Panc1 (cell line): Measurements from ENCODE around the gene RITA1.

ENCODE experiments used
- POLR2AphosphoS5 ChIP-seq: IDR thresholded peaks from 2 replicates; pipeline ENCODE4 v1.6.1; 2012; ENCODE audit warnings: mild to moderate bottlenecking, low read depth, low read length, moderate library complexity
- SIN3A ChIP-seq: IDR thresholded peaks from 2 replicates; pipeline ENCODE4 v1.6.1; 2012; ENCODE audit warnings: low read depth, mild to moderate bottlenecking, low read length, moderate library complexity, borderline replicate concordance; ENCODE audit not compliant: insufficient read depth
- TF ChIP-seq, protein P1 (sequence below), 2 experiments: IDR thresholded peaks; 2 replicates each; pipeline ENCODE4 v1.6.1; 2011 to 2012; ENCODE audit warnings: low read depth in 2 of 2, control low read depth in 1 of 2, low read length in 1 of 2, mild to moderate bottlenecking in 1 of 2, moderate library complexity in 1 of 2; ENCODE audit not compliant: insufficient read depth in 1 of 2
- TF ChIP-seq, protein P2 (sequence below): fragments of 450-650 bp; IDR thresholded peaks from 2 replicates; pipeline ENCODE4 v1.5.1; 2017; ENCODE audit warnings: mild to moderate bottlenecking

DNA sequence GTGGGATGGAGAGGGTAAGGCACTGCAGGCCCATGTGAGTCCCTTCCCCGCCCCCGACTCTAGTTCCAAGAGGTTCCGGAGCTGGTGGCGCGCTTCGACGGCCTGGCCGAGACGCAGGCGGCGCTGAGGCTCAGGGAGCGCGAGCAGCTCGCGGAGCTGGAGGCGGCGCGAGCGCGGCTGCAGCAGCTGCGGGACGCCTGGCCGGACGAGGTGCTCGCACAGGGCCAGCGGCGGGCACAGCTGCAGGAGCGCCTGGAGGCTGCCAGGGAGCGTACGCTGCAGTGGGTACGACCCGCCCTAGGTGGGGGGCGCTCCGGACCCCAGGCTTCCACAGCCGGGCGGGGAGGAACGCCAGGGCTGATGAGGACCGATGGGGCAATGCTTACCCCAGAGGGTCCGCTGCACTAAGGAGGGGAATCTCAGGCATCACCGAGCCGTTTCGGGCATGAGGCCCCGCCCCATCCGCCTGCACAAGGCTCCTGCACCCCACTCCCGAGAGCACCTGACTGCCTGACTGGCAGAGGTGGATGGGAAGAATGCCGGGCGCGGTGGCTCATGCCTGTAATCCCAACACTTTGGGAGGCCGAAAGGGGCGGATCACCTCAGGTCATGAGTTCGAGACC, 31.1 kb upstream of the RITA1 start:
- TF ChIP-seq POLR2AphosphoS5 (no peak), SIN3A (no peak)
- TF ChIP-seq, protein P1, sequence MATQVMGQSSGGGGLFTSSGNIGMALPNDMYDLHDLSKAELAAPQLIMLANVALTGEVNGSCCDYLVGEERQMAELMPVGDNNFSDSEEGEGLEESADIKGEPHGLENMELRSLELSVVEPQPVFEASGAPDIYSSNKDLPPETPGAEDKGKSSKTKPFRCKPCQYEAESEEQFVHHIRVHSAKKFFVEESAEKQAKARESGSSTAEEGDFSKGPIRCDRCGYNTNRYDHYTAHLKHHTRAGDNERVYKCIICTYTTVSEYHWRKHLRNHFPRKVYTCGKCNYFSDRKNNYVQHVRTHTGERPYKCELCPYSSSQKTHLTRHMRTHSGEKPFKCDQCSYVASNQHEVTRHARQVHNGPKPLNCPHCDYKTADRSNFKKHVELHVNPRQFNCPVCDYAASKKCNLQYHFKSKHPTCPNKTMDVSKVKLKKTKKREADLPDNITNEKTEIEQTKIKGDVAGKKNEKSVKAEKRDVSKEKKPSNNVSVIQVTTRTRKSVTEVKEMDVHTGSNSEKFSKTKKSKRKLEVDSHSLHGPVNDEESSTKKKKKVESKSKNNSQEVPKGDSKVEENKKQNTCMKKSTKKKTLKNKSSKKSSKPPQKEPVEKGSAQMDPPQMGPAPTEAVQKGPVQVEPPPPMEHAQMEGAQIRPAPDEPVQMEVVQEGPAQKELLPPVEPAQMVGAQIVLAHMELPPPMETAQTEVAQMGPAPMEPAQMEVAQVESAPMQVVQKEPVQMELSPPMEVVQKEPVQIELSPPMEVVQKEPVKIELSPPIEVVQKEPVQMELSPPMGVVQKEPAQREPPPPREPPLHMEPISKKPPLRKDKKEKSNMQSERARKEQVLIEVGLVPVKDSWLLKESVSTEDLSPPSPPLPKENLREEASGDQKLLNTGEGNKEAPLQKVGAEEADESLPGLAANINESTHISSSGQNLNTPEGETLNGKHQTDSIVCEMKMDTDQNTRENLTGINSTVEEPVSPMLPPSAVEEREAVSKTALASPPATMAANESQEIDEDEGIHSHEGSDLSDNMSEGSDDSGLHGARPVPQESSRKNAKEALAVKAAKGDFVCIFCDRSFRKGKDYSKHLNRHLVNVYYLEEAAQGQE (IDR thresholded peaks at IDR 0.05; ENCODE audit: insufficient read depth in 1 of 2, low read depth in 2 of 2, low read length in 1 of 2): no peak
- TF ChIP-seq, protein P2, sequence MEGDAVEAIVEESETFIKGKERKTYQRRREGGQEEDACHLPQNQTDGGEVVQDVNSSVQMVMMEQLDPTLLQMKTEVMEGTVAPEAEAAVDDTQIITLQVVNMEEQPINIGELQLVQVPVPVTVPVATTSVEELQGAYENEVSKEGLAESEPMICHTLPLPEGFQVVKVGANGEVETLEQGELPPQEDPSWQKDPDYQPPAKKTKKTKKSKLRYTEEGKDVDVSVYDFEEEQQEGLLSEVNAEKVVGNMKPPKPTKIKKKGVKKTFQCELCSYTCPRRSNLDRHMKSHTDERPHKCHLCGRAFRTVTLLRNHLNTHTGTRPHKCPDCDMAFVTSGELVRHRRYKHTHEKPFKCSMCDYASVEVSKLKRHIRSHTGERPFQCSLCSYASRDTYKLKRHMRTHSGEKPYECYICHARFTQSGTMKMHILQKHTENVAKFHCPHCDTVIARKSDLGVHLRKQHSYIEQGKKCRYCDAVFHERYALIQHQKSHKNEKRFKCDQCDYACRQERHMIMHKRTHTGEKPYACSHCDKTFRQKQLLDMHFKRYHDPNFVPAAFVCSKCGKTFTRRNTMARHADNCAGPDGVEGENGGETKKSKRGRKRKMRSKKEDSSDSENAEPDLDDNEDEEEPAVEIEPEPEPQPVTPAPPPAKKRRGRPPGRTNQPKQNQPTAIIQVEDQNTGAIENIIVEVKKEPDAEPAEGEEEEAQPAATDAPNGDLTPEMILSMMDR: no peak
